HG03432 (cell line): ENCODE results near the gene HHLA2.

Source experiments
- ATAC-seq: cut with Tn5 transposase; IDR thresholded peaks from one replicate; pipeline ENCODE4 v1.9.1; 2021; ENCODE audit warnings: mild to moderate bottlenecking, moderate library complexity; ENCODE audit not compliant: unreplicated experiment

The HHLA2 gene

GRCh38 chr3:108298056-108298455 is 1.7 kb downstream of the HHLA2 start:
- ATAC-seq, result no peak

- no peak for ATAC-seq
Observed at GRCh38 chr3:108300103-108300849, 3.9 kb downstream of the HHLA2 start.

- ATAC-seq, result peak; percentile 74
Observed at GRCh38 chr3:108301695-108302404, 5.5 kb downstream of the HHLA2 start.

- ATAC-seq, result no peak
Observed at GRCh38 chr3:108302570-108302969, 6.2 kb downstream of the HHLA2 start.

GRCh38 chr3:108305484-108306172 is 9.3 kb downstream of the HHLA2 start:
- ATAC-seq, result no peak

GRCh38 chr3:108311797-108312196 is 15.4 kb downstream of the HHLA2 start:
- no peak for ATAC-seq

- no peak for ATAC-seq
Observed at GRCh38 chr3:108312656-108313055, 16.3 kb downstream of the HHLA2 start.

- no peak for ATAC-seq
Observed at GRCh38 chr3:108315767-108316301, 19.5 kb downstream of the HHLA2 start.

- ATAC-seq, result no peak
Observed at GRCh38 chr3:108319428-108320082, 23.2 kb downstream of the HHLA2 start.

- ATAC-seq, result no peak
Observed at GRCh38 chr3:108320746-108321350, 24.5 kb downstream of the HHLA2 start.

- no peak for ATAC-seq
Observed at GRCh38 chr3:108322352-108322751, 26.0 kb downstream of the HHLA2 start.

GRCh38 chr3:108324177-108324576 is 27.8 kb downstream of the HHLA2 start:
- ATAC-seq, result no peak

- ATAC-seq, result no peak
Observed at GRCh38 chr3:108327168-108327567, 30.8 kb downstream of the HHLA2 start.

- no peak for ATAC-seq
Observed at GRCh38 chr3:108328821-108329486, 32.6 kb downstream of the HHLA2 start.

- no peak for ATAC-seq
Observed at GRCh38 chr3:108329508-108329907, 33.2 kb downstream of the HHLA2 start.

- ATAC-seq, result no peak
Observed at GRCh38 chr3:108329947-108330346, 33.6 kb downstream of the HHLA2 start.

- no peak for ATAC-seq
Observed at GRCh38 chr3:108331792-108332191, 35.4 kb downstream of the HHLA2 start.

- ATAC-seq, result no peak
Observed at GRCh38 chr3:108333961-108334360, 37.6 kb downstream of the HHLA2 start.

- no peak for ATAC-seq
Observed at GRCh38 chr3:108334701-108335100, 38.4 kb downstream of the HHLA2 start.

GRCh38 chr3:108338901-108339545 is 42.7 kb downstream of the HHLA2 start:
- ATAC-seq, result peak; percentile 52
